K562 treated with DMSO at 1 percent for 12 hours (cell line): ENCODE results near the gene RIMBP3C. TPM values are rescaled to one million over a fixed set of nuclear protein-coding genes. Genes with fewer than 3 reads are reported as not detected.

Experiments used
- total RNA-seq: library from RNA; unstranded; fragments of 300-600 nt; gene quantifications from 2 replicates; pipeline ENCODE4 v1.2.3, GENCODE V29; 2022; ENCODE audit not compliant: insufficient read depth

Gene RIMBP3C, protein sequence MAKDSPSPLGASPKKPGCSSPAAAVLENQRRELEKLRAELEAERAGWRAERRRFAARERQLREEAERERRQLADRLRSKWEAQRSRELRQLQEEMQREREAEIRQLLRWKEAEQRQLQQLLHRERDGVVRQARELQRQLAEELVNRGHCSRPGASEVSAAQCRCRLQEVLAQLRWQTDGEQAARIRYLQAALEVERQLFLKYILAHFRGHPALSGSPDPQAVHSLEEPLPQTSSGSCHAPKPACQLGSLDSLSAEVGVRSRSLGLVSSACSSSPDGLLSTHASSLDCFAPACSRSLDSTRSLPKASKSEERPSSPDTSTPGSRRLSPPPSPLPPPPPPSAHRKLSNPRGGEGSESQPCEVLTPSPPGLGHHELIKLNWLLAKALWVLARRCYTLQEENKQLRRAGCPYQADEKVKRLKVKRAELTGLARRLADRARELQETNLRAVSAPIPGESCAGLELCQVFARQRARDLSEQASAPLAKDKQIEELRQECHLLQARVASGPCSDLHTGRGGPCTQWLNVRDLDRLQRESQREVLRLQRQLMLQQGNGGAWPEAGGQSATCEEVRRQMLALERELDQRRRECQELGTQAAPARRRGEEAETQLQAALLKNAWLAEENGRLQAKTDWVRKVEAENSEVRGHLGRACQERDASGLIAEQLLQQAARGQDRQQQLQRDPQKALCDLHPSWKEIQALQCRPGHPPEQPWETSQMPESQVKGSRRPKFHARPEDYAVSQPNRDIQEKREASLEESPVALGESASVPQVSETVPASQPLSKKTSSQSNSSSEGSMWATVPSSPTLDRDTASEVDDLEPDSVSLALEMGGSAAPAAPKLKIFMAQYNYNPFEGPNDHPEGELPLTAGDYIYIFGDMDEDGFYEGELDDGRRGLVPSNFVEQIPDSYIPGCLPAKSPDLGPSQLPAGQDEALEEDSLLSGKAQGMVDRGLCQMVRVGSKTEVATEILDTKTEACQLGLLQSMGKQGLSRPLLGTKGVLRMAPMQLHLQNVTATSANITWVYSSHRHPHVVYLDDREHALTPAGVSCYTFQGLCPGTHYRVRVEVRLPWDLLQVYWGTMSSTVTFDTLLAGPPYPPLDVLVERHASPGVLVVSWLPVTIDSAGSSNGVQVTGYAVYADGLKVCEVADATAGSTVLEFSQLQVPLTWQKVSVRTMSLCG (N-terminal part only)
- total RNA-seq: 0.51 and 1.5 TPM in 2 replicates

DNA sequence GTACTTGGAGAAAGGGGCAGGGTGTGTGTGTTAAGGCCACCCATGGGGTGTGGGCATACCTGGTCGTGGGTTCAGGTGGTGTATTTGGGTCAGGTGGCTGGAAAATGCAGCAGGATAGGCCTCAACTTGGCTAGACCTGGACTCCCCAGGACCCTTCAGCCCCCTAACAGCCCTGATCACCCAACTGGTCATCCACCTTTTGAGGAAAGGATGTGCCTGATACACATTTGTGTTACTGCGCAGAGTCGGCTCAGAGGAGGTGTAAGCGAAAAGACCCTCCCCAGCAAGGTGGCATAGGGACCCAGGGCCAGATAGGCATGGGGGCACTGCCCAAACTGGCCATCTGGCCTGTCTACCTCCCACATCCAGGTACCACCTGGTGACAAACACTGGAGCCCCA lies at the start of gene RIMBP3C:
RIMBP3C (minus strand) TSS at position 101 of the 400 bp plus-strand sequence. CDS start 485 bp downstream, outside the sequence.

DNA sequence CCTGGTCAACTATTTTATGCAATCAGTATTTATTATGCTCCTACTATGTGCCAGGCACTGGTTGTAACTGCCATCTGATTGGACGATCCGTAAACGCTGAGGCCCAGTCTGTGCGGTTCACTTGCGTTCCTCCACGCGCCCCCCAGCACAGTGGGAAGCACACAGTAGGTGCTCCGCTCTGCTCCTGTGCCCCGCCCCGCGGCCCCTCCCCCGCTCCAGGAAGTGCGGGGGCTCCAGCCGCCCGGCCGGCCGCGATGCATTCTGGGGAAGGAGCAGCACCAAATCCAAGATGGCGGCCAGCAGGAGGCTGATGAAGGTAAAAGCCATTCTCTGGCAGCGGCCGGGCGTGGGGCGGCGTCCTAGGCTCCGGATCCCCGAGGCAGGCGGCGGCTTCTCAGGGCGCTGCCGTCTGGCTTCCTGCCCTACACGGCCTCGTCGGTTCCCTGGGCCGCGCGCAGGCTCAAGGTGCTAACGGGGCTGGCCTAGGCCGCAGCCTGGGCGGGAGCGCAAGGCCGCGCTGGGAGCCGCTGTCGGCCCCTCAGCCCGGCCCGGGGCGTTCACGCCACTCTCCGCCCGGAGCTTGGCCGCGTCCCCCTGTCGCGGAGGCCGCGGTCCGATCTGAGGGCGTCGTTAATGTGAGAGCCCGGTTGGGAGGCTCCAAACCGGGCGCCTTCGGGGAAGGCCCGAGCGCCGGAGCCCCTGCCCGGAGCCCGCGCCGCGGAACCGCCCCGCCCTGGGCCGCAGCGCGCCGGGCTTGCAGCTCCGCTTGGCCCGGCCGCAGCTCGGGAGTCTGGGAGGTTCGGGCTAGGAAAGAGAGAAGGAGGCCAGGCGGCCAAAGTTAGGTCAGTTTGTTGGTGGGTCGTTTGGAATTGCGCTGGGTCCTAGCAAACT lies 16.4 kb upstream of the RIMBP3C start, which contains the start of gene UBE2L3:
UBE2L3 (plus strand) TSS at position 259 of the 891 bp plus-strand sequence; CDS start at position 290, 31 bp downstream.

Other genes with a start within 250 kb of the RIMBP3C start
- gene RIMBP3B, start 167.7 kb downstream of the RIMBP3C start, total RNA-seq: 0.28 and 1.0 TPM in 2 replicates
- 18.0 and 57.1 TPM in 2 replicates for gene HIC2, start 134.1 kb downstream of the RIMBP3C start, total RNA-seq
- 15.9 and 29.5 TPM in 2 replicates for gene TMEM191C, start 84.1 kb downstream of the RIMBP3C start, total RNA-seq
- gene UBE2L3, start 16.3 kb upstream of the RIMBP3C start, total RNA-seq: 180 and 273 TPM in 2 replicates
- 357 and 458 TPM in 2 replicates for gene YDJC, start 78.6 kb upstream of the RIMBP3C start, total RNA-seq
- 1.6 and 4.2 TPM in 2 replicates for gene CCDC116, start 81.3 kb upstream of the RIMBP3C start, total RNA-seq
- gene SDF2L1, start 90.8 kb upstream of the RIMBP3C start, total RNA-seq: 565 and 845 TPM in 2 replicates
- 67.6 and 132 TPM in 2 replicates for gene PPIL2, start 114.6 kb upstream of the RIMBP3C start, total RNA-seq
- 3.4 and 8.8 TPM in 2 replicates for gene YPEL1, start 184.3 kb upstream of the RIMBP3C start, total RNA-seq